H1 (cell line): ENCODE measurements around the gene FAM114A2. TPM values are rescaled to one million over a fixed set of nuclear protein-coding genes. Genes with fewer than 3 reads are reported as not detected.

ENCODE experiments used
- CTCF ChIA-PET: fragments of 300-600 bp; sonication (Branson Sonifier 250); formaldehyde crosslinking; loops from one replicate; lab custom pipeline; 2021; ENCODE audit not compliant: partially characterized antibody; lab: Charles Lee
- POLR2A ChIA-PET: fragments of 300-600 bp; sonication (Branson Sonifier 250); formaldehyde crosslinking; loops from one replicate; lab custom pipeline; 2021; ENCODE audit warnings: inconsistent platforms; ENCODE audit not compliant: partially characterized antibody; lab: Charles Lee
- DNase-seq, 2 experiments: peaks; one replicate each; pipeline versions ENCODE4 v3.0.0 to v3.0.0-alpha.2; 2010 to 2022; ENCODE audit warnings: low spot score in 2 of 2, low read depth in 1 of 2, mixed read lengths in 1 of 2
- FAIRE-seq: peaks from 2 replicates; lab custom pipeline; 2011; peaks lifted over from hg19 to GRCh38; lab: Jason Lieb, UNC
- H2AFZ ChIP-seq: 2 replicates; pipeline ENCODE4 v1.8.1; 2012; ENCODE audit warnings: low read length, inconsistent platforms
- H2AK5ac ChIP-seq: 2 replicates; pipeline ENCODE4 v1.6.1; 2013; ENCODE audit warnings: low read depth, low read length
- H2BK120ac ChIP-seq: replicated peaks from 2 replicates; pipeline ENCODE3; 2013; ENCODE audit warnings: low read depth, low read length, inconsistent platforms
- H2BK12ac ChIP-seq: 2 replicates; pipeline ENCODE4 v1.6.1; 2013; ENCODE audit warnings: low read depth, low read length
- H2BK15ac ChIP-seq: 2 replicates; pipeline ENCODE4 v1.6.1; 2013; ENCODE audit warnings: low read length
- H2BK20ac ChIP-seq: 2 replicates; pipeline ENCODE4 v1.6.1; 2013; ENCODE audit warnings: low read length
- H2BK5ac ChIP-seq: 2 replicates; pipeline ENCODE4 v1.6.1; 2013; ENCODE audit warnings: low read depth, low read length
- H3K14ac ChIP-seq: 2 replicates; pipeline ENCODE4 v1.6.1; 2013; ENCODE audit warnings: inconsistent platforms; ENCODE audit not compliant: insufficient read length
- H3K18ac ChIP-seq: 2 replicates; pipeline ENCODE4 v1.6.1; 2013; ENCODE audit warnings: low read length; ENCODE audit errors: extremely low read depth
- H3K23ac ChIP-seq: 2 replicates; pipeline ENCODE4 v1.6.1; 2013; ENCODE audit warnings: inconsistent platforms; ENCODE audit not compliant: insufficient read length
- H3K23me2 ChIP-seq: 2 replicates; pipeline ENCODE4 v1.6.1; 2013; ENCODE audit warnings: low read depth, low read length
- H3K27ac ChIP-seq: 2 replicates; pipeline ENCODE4 v1.6.1; 2011; ENCODE audit warnings: low read depth, low read length, inconsistent platforms
- H3K27me3 ChIP-seq, 4 experiments: replicated peaks in 1 of 4; 1 replicate in 1 of 4; 2 replicates in 3 of 4; pipeline versions ENCODE4 v1.6.1 to v1.8.1; 2011 to 2013; ENCODE audit warnings: low read length in 3 of 4, mild to moderate bottlenecking in 3 of 4, inconsistent platforms in 2 of 4, mixed read lengths in 2 of 4, moderate library complexity in 1 of 4; ENCODE audit not compliant: control insufficient read depth in 3 of 4, insufficient read depth in 3 of 4; ENCODE audit errors: extremely low read depth in 1 of 4
- H3K36me3 ChIP-seq, 4 experiments: 2 replicates each; pipeline versions ENCODE4 v1.6.1 to v1.8.1; 2011 to 2013; ENCODE audit warnings: mild to moderate bottlenecking in 4 of 4, low read length in 3 of 4, moderate library complexity in 2 of 4, control low read depth in 1 of 4, inconsistent platforms in 1 of 4; ENCODE audit not compliant: insufficient read depth in 4 of 4, control insufficient read depth in 2 of 4
- H3K4ac ChIP-seq: replicated peaks from 2 replicates; pipeline ENCODE3; 2013; ENCODE audit warnings: low read length, low read depth, mixed read lengths, inconsistent platforms; ENCODE audit not compliant: insufficient read length
- H3K4me1 ChIP-seq, 4 experiments: replicated peaks in 1 of 4; 1 replicate in 1 of 4; 2 replicates in 3 of 4; pipeline versions ENCODE4 v1.6.1 to v1.8.1; 2011 to 2013; ENCODE audit warnings: low read length in 3 of 4, inconsistent platforms in 2 of 4, mixed read lengths in 1 of 4; ENCODE audit not compliant: insufficient read depth in 4 of 4, control insufficient read depth in 3 of 4
- H3K4me2 ChIP-seq, 2 experiments: 2 replicates each; pipeline versions ENCODE4 v1.6.1 to v1.8.1; 2011 to 2013; ENCODE audit warnings: low read depth in 2 of 2, low read length in 2 of 2, control low read depth in 1 of 2, inconsistent platforms in 1 of 2, mild to moderate bottlenecking in 1 of 2; ENCODE audit not compliant: insufficient read depth in 1 of 2
- H3K4me3 ChIP-seq, 4 experiments: fragments of 200-600, 300-600 bp in 1 of 4; sonication (generic), shearing (Covaris generic), sonication (Bioruptor Twin) in 1 of 4; 2 replicates each; pipeline versions ENCODE4 v1.5.1 to v1.8.1; 2011 to 2016; ENCODE audit warnings: low read length in 4 of 4, low read depth in 3 of 4, control low read depth in 2 of 4, inconsistent platforms in 2 of 4, mild to moderate bottlenecking in 2 of 4, mixed read lengths in 1 of 4, moderate library complexity in 1 of 4; ENCODE audit not compliant: insufficient read depth in 2 of 4; ENCODE audit errors: extremely low read depth in 1 of 4
- H3K56ac ChIP-seq: replicated peaks from 2 replicates; pipeline ENCODE3; 2013; ENCODE audit warnings: low read depth, mild to moderate bottlenecking, mixed read lengths, low read length, inconsistent platforms; ENCODE audit not compliant: insufficient read length
- H3K79me1 ChIP-seq: 2 replicates; pipeline ENCODE4 v1.6.1; 2013; ENCODE audit warnings: low read depth, low read length, control low read depth
- H3K79me2 ChIP-seq, 2 experiments: 2 replicates each; pipeline versions ENCODE4 v1.6.1 to v1.8.1; 2012 to 2013; ENCODE audit warnings: low read length in 2 of 2, mild to moderate bottlenecking in 2 of 2, inconsistent platforms in 1 of 2; ENCODE audit not compliant: insufficient read depth in 2 of 2, control insufficient read depth in 1 of 2
- H3K9ac ChIP-seq, 4 experiments: replicated peaks in 1 of 4; 1 replicate in 1 of 4; 2 replicates in 3 of 4; pipeline versions ENCODE4 v1.6.1 to v1.8.1; 2011 to 2013; ENCODE audit warnings: low read depth in 3 of 4, low read length in 3 of 4, control low read depth in 2 of 4, mild to moderate bottlenecking in 2 of 4, moderate library complexity in 2 of 4, inconsistent platforms in 1 of 4; ENCODE audit errors: extremely low read depth in 1 of 4
- H3K9me3 ChIP-seq, 2 experiments: 2 replicates each; pipeline versions ENCODE4 v1.6.1 to v1.8.1; 2012 to 2013; ENCODE audit warnings: mild to moderate bottlenecking in 2 of 2, moderate library complexity in 2 of 2, control low read depth in 1 of 2, inconsistent platforms in 1 of 2, low read depth in 1 of 2, low read length in 1 of 2, mixed read lengths in 1 of 2; ENCODE audit not compliant: insufficient read depth in 2 of 2
- H4K20me1 ChIP-seq, 2 experiments: replicated peaks in 1 of 2; 2 replicates each; pipeline versions ENCODE3 to v1.8.1; 2011 to 2013; ENCODE audit warnings: inconsistent platforms in 2 of 2, low read length in 2 of 2, mild to moderate bottlenecking in 1 of 2; ENCODE audit not compliant: insufficient read depth in 2 of 2, control insufficient read depth in 1 of 2
- H4K5ac ChIP-seq: 2 replicates; pipeline ENCODE4 v1.6.1; 2013; ENCODE audit warnings: low read length, low read depth, mixed read lengths, inconsistent platforms; ENCODE audit not compliant: insufficient read length
- H4K8ac ChIP-seq: 2 replicates; pipeline ENCODE4 v1.8.0; 2013; ENCODE audit warnings: mild to moderate bottlenecking, moderate library complexity, low read length, inconsistent platforms; ENCODE audit not compliant: insufficient read depth; ENCODE audit errors: extremely low read depth
- H4K91ac ChIP-seq: replicated peaks from 2 replicates; pipeline ENCODE3; 2013; ENCODE audit warnings: low read length, mixed read lengths, inconsistent platforms; ENCODE audit not compliant: insufficient read length
- ASH2L ChIP-seq: fragments of 200-600, 300-600 bp; sonication (generic); IDR thresholded peaks from one replicate; pipeline ENCODE4 v1.7.1; 2017; ENCODE audit warnings: low read length
- POLR2AphosphoS5 ChIP-seq: IDR thresholded peaks from 2 replicates; pipeline ENCODE4 v1.6.1; 2011; ENCODE audit warnings: low read depth, low read length
- RXRA ChIP-seq: IDR thresholded peaks from 2 replicates; pipeline ENCODE4 v1.6.1; 2011; ENCODE audit warnings: low read depth, mild to moderate bottlenecking, low read length, moderate library complexity; ENCODE audit not compliant: insufficient read depth
- SP4 ChIP-seq: IDR thresholded peaks from 2 replicates; pipeline ENCODE4 v1.6.1; 2012; ENCODE audit warnings: low read length, inconsistent platforms
- TAF1 ChIP-seq: IDR thresholded peaks from 2 replicates; pipeline ENCODE4 v1.6.1; 2011; ENCODE audit warnings: mild to moderate bottlenecking, low read depth, low read length
- TAF7 ChIP-seq: optimal IDR thresholded peaks from 2 replicates; pipeline ENCODE3; 2011; ENCODE audit warnings: low read depth, mild to moderate bottlenecking, inconsistent platforms, low read length, moderate library complexity, borderline replicate concordance
- TBP ChIP-seq: IDR thresholded peaks from 2 replicates; pipeline ENCODE4 v1.6.1; 2011; ENCODE audit warnings: low read depth, low read length, improper control_type of control experiment
- USF2 ChIP-seq: IDR thresholded peaks from 2 replicates; pipeline ENCODE4 v1.6.1; 2011; ENCODE audit warnings: low read length, improper control_type of control experiment
- WGBS, 2 experiments: shearing (Covaris generic) in 1 of 2; methylation state at CpG; one replicate each; pipeline versions ENCODE4 v1.1.6 to v1.1.7; 2013 to 2015; ENCODE audit warnings: low lambda C conversion rate in 2 of 2, mixed read lengths in 2 of 2, inconsistent platforms in 1 of 2, low coverage in 1 of 2, missing lambda C conversion rate in 1 of 2; ENCODE audit not compliant: insufficient replicate concordance in 2 of 2, insufficient coverage in 1 of 2, insufficient read length in 1 of 2; ENCODE audit errors: extremely low coverage in 1 of 2, missing lambda C conversion rate in 1 of 2; 5-methylcytosine and 5-hydroxymethylcytosine counted together
- polyA plus RNA-seq, 7 experiments: library from polyadenylated mRNA; depleted of rRNA in 3 of 7; stranded (reverse) in 5 of 7; unstranded in 2 of 7; fragments of >200 nt in 5 of 7; fragments of 200-250 nt in 2 of 7; gene quantifications; 1 replicate in 5 of 7; 2 replicates in 1 of 7; 4 replicates in 1 of 7; pipeline versions ENCODE4 v1.2.1 to v1.2.3, GENCODE V29; 2011 to 2013; ENCODE audit warnings: missing spikeins in 2 of 7, mixed read lengths in 2 of 7
- total RNA-seq: library from RNA; stranded (reverse); fragmentation: NEBNext Ultra II Directional; extraction: Animal tissue kit (Norgen Biotek cat#: 25700); gene quantifications from 2 replicates; pipeline ENCODE4 v1.2.1, GENCODE V29; 2021

The FAM114A2 gene
- total and polyA plus RNA-seq, 2 of the 8 experiments (the other 6 are each of a cell fraction or from before 2014, with no cell fraction given), result 3.8 to 9.2 TPM

GRCh38 chr5:154086146-154086545 is 47.4 kb upstream of the FAM114A2 start:
- no peak overlapping the region for H3K9ac ChIP-seq
- peaks cover 0 to 2% of the 10 kb centered on the region in 2 experiments for H4K20me1 ChIP-seq
- no peaks in the 10 kb centered on the region for H3K79me2 ChIP-seq
- H3K23me2 ChIP-seq, result no peaks in the 10 kb centered on the region
- H3K27me3 ChIP-seq, result no peaks in the 10 kb centered on the region
- TF ChIP-seq SP4, result no peak
- TF ChIP-seq POLR2AphosphoS5, result no peak
- TF ChIP-seq USF2, result no peak
- no peak for TF ChIP-seq ASH2L
- TF ChIP-seq RXRA, result no peak
- TF ChIP-seq TAF1, result no peak
- TF ChIP-seq TAF7, result no peak
- TF ChIP-seq TBP, result no peak
- H4K8ac ChIP-seq, result no peak overlapping the region
- no peak overlapping the region for H3K4me3 ChIP-seq
- DNase-seq, result no peak
- H2AFZ ChIP-seq, result no peak overlapping the region
- H3K23ac ChIP-seq, result no peak overlapping the region
- no peak overlapping the region for H3K27ac ChIP-seq
- H4K5ac ChIP-seq, result no peak overlapping the region
- H3K79me1 ChIP-seq, result no peaks in the 10 kb centered on the region
- H2BK120ac ChIP-seq, result no peak overlapping the region
- H3K4ac ChIP-seq, result no peak overlapping the region
- ChIA-PET POLR2A (interaction anchor here (1.2 kb wide), 1 partner anchor 31 kb away, joined by 3 read pairs; no protein-coding TSS in a partner anchor), CTCF (interaction anchor here (0.5 to 3.2 kb wide), 8 partner anchors 14 to 339 kb away, joined by 3 to 14 read pairs (median 4); no protein-coding TSS in a partner anchor)
- H3K4me1 ChIP-seq, result peaks cover 0 to 6% (median 0%) of the 10 kb centered on the region in 4 experiments; a peak in 2 of 7 replicates
- no peak overlapping the region for H2BK20ac ChIP-seq
- no peak overlapping the region for H3K4me2 ChIP-seq
- H2BK15ac ChIP-seq, result no peak overlapping the region
- no peak overlapping the region for H3K56ac ChIP-seq
- no peak overlapping the region for H3K18ac ChIP-seq
- no peak overlapping the region for H2BK12ac ChIP-seq
- WGBS, 2 experiments, result 66% methylated on average over 3 of the region's 3 CpGs; no CpG with 5 or more reads in 1 of the 2 experiments
- H3K14ac ChIP-seq, result no peak overlapping the region
- no peak overlapping the region for H4K91ac ChIP-seq
- FAIRE-seq, result no peak
- no peaks in the 10 kb centered on the region for H3K9me3 ChIP-seq
- H3K36me3 ChIP-seq, result no peaks in the 10 kb centered on the region
- no peak overlapping the region for H2BK5ac ChIP-seq
- H2AK5ac ChIP-seq, result no peak overlapping the region
